Medulla oblongata (tissue), 1 donor: Measurements from ENCODE around the gene APRT.
"Not testable (repeated sequence)": the region's sequence is repeated elsewhere in the genome, so short reads cannot be mapped to it uniquely, and the experiment has no call there.

Source experiments
- DNase-seq: peaks from one replicate; pipeline ENCODE4 v3.0.0-alpha.2; 2015; ENCODE audit errors: extremely low spot score

The APRT gene

GRCh38 chr16:88842308-88842756 is 30.6 kb upstream of the APRT start:
- no peak for DNase-seq

- no peak for DNase-seq
These were observed 30.0 kb upstream of the APRT start for GRCh38 chr16:88841521-88842307.

- no peak for DNase-seq
These were observed 29.0 kb upstream of the APRT start for GRCh38 chr16:88840600-88841215.

- no peak for DNase-seq
These were observed 28.2 kb upstream of the APRT start for GRCh38 chr16:88839745-88840599.

- DNase-seq: no peak
These were observed 27.4 kb upstream of the APRT start for GRCh38 chr16:88839026-88839529.

GRCh38 chr16:88838566-88838965 is 26.8 kb upstream of the APRT start:
- DNase-seq: no peak

- no peak for DNase-seq
These were observed 26.1 kb upstream of the APRT start for GRCh38 chr16:88837806-88838205.

- no peak for DNase-seq
These were observed 25.1 kb upstream of the APRT start for GRCh38 chr16:88836791-88837190.

- no peak for DNase-seq
These were observed 24.1 kb upstream of the APRT start for GRCh38 chr16:88835818-88836217.

GRCh38 chr16:88835383-88835782 is 23.7 kb upstream of the APRT start:
- no peak for DNase-seq

- DNase-seq: no peak
These were observed 22.9 kb upstream of the APRT start for GRCh38 chr16:88834670-88835069.

GRCh38 chr16:88833086-88833485 is 21.4 kb upstream of the APRT start:
- no peak for DNase-seq

- no peak for DNase-seq
These were observed 20.1 kb upstream of the APRT start for GRCh38 chr16:88831838-88832237.

- DNase-seq: no peak
These were observed 19.1 kb upstream of the APRT start for GRCh38 chr16:88830783-88831182.

- DNase-seq: no peak
These were observed 18.5 kb upstream of the APRT start for GRCh38 chr16:88830258-88830657.

- no peak for DNase-seq
These were observed 17.0 kb upstream of the APRT start for GRCh38 chr16:88828711-88829110.

GRCh38 chr16:88827727-88828126 is 16.0 kb upstream of the APRT start:
- DNase-seq: no peak

- no peak for DNase-seq
These were observed 14.5 kb upstream of the APRT start for GRCh38 chr16:88826070-88826840.

- DNase-seq: no peak
These were observed 13.4 kb upstream of the APRT start for GRCh38 chr16:88825146-88825545.

GRCh38 chr16:88824256-88825077 is 12.7 kb upstream of the APRT start:
- no peak for DNase-seq

- DNase-seq: not testable (repeated sequence)
These were observed 11.9 kb upstream of the APRT start for GRCh38 chr16:88823646-88824045.
